Transverse colon (tissue), 4 donors: ENCODE measurements around the gene CYP46A1. TPM values are rescaled to one million over a fixed set of nuclear protein-coding genes. Genes with fewer than 3 reads are reported as not detected.

Source experiments
- DNase-seq: peaks from one replicate; pipeline ENCODE4 v3.0.0-alpha.2; 2019
- H3K27ac ChIP-seq, 4 donors: fragments of 200-600 bp; sonication (generic); 2 replicates each; pipeline ENCODE4 v1.5.1; 2016 to 2018; ENCODE audit warnings: inconsistent platforms in 4 of 4
- H3K27me3 ChIP-seq: fragments of 200-600 bp; sonication (generic); 2 replicates; pipeline ENCODE4 v1.5.1; 2017; ENCODE audit warnings: inconsistent platforms
- H3K36me3 ChIP-seq, 4 donors: fragments of 200-600 bp; sonication (generic); 2 replicates each; pipeline ENCODE4 v1.5.1; 2017 to 2019; ENCODE audit warnings: inconsistent platforms in 4 of 4
- H3K4me1 ChIP-seq, 4 donors: fragments of 200-600 bp; sonication (generic); 2 replicates each; pipeline ENCODE4 v1.5.1; 2017 to 2020; ENCODE audit warnings: inconsistent platforms in 4 of 4
- H3K4me3 ChIP-seq, 4 donors: fragments of 200-600 bp; sonication (generic); 1 replicate in 1 of 4; 2 replicates in 3 of 4; pipeline versions ENCODE4 v1.5.1 to v1.6.1; 2017 to 2019; ENCODE audit warnings: inconsistent platforms in 4 of 4
- H3K9me3 ChIP-seq, 2 donors: fragments of 200-600 bp; sonication (generic); 2 replicates each; pipeline ENCODE4 v1.5.1; 2017 to 2019; ENCODE audit warnings: inconsistent platforms in 2 of 2
- CTCF ChIP-seq, 5 experiments: fragments of 200-600 bp in 3 of 5; fragments of 450-650 bp in 2 of 5; sonication (generic) in 3 of 5; IDR thresholded peaks; 1 replicate in 2 of 5; 2 replicates in 3 of 5; pipeline ENCODE4 v1.5.1; 2016 to 2017; ENCODE audit warnings: antibody characterized with exemption in 5 of 5, inconsistent platforms in 3 of 5, mild to moderate bottlenecking in 2 of 5, moderate library complexity in 1 of 5
- EP300 ChIP-seq: sonication (generic); formaldehyde crosslinking; IDR thresholded peaks from one replicate; pipeline ENCODE4 v1.6.1; 2017; ENCODE audit warnings: antibody characterized with exemption, low read depth
- POLR2A ChIP-seq: fragments of 450-650 bp; IDR thresholded peaks from one replicate; pipeline ENCODE4 v1.6.1; 2016; ENCODE audit warnings: antibody characterized with exemption, mild to moderate bottlenecking, moderate library complexity
- POLR2AphosphoS5 ChIP-seq, 3 donors: sonication (generic); formaldehyde crosslinking; IDR thresholded peaks; one replicate each; pipeline ENCODE4 v1.6.1; 2016; ENCODE audit warnings: antibody characterized with exemption in 3 of 3
- WGBS, 2 donors: methylation state at CpG; one replicate each; pipeline ENCODE4 v1.1.5; 2018; ENCODE audit warnings: low coverage in 1 of 2; 5-methylcytosine and 5-hydroxymethylcytosine counted together
- in situ Hi-C, 4 donors: fragments of 200-750 bp; cut with MboI; loops; one replicate each; pipeline versions ENCODE4 v1.15.0 to v1.15.1; 2017; ENCODE audit warnings: low sequenced_read_pairs in 3 of 4, low pct_ligation_motif_present in 1 of 4, low pct_unique_long_range_greater_than_20kb in 1 of 4
- intact Hi-C: fragments of 100-400 bp; cut with DNase I; formaldehyde crosslinking; loops from one replicate; pipeline ENCODE4 v1.15.1; 2023; ENCODE audit warnings: low total_unique reads
- total RNA-seq, 4 donors: library from RNA; depleted of rRNA; stranded (reverse); fragments of >200 nt; gene quantifications; one replicate each; pipeline ENCODE4 v1.1.0, GENCODE V29; 2016

Gene CYP46A1
- total RNA-seq, 4 donors from 2014 or later, result 0.27 to 0.75 (median 0.52) TPM

- no peak for DNase-seq
- intact Hi-C loops (no loop called here), in situ Hi-C loops (loop anchor here in 3 of 4 donors (5.0 to 10.0 kb wide), 2 partner anchors 158 to 161 kb away; no protein-coding TSS in a partner anchor)
- Histone ChIP-seq H3K9me3 (no peaks in the 10 kb centered on the region), H3K27me3 (peaks cover 14% of the 10 kb centered on the region), H3K36me3 (no peaks in the 10 kb centered on the region), H3K4me3 (no peak overlapping the region), H3K4me1 (peaks cover 5 to 12% (median 11%) of the 10 kb centered on the region in 4 donors), H3K27ac (no peak overlapping the region)
- TF ChIP-seq EP300 (no peak), POLR2AphosphoS5 (IDR thresholded peaks at IDR 0.05) (no peak), CTCF (IDR thresholded peaks at IDR 0.05) (no peak), POLR2A (no peak)
- WGBS, 2 donors, result 82 to 93% methylated on average over 3 to 22 of the region's 26 CpGs
These were observed 42.5 kb downstream of the CYP46A1 start for GRCh38 chr14:99726538-99727095.

- H3K9me3 ChIP-seq, result no peaks in the 10 kb centered on the region
- no peak for DNase-seq
- H3K4me1 ChIP-seq, result peaks cover 5 to 12% (median 11%) of the 10 kb centered on the region in 4 donors
- H3K4me3 ChIP-seq, result no peak overlapping the region
- H3K27me3 ChIP-seq, result peaks cover 18% of the 10 kb centered on the region
- H3K27ac ChIP-seq, result no peak overlapping the region
- in situ Hi-C loops, result loop anchor here in 3 of 4 donors (5.0 to 10.0 kb wide), 2 partner anchors 158 to 160 kb away; no protein-coding TSS in a partner anchor
- 88% methylated on average over 18 of the region's 25 CpGs; no CpG with 5 or more reads in 1 of the 2 donors for WGBS, 2 donors
- no peak for TF ChIP-seq POLR2A
- no peak for TF ChIP-seq EP300
- no peak for TF ChIP-seq POLR2AphosphoS5 (IDR thresholded peaks at IDR 0.05)
- no peak for TF ChIP-seq CTCF (IDR thresholded peaks at IDR 0.05)
- no peaks in the 10 kb centered on the region for H3K36me3 ChIP-seq
- intact Hi-C loops, result no loop called here
These were observed 43.2 kb downstream of the CYP46A1 start for GRCh38 chr14:99727096-99727870.

GRCh38 chr14:99728231-99728920, 44.3 kb downstream of the CYP46A1 start:
- in situ Hi-C loops (loop anchor here in 3 of 4 donors (5.0 to 10.0 kb wide), 2 partner anchors 156 to 159 kb away; no protein-coding TSS in a partner anchor), intact Hi-C loops (no loop called here)
- Histone ChIP-seq H3K36me3 (no peaks in the 10 kb centered on the region), H3K27ac (no peak overlapping the region), H3K4me3 (no peak overlapping the region), H3K9me3 (no peaks in the 10 kb centered on the region), H3K27me3 (peaks cover 18% of the 10 kb centered on the region), H3K4me1 (peaks cover 5 to 12% (median 11%) of the 10 kb centered on the region in 4 donors)
- 60 to 82% methylated on average over 4 to 16 of the region's 16 CpGs for WGBS, 2 donors
- no peak for DNase-seq
- no peak for TF ChIP-seq POLR2AphosphoS5 (IDR thresholded peaks at IDR 0.05)
- no peak for TF ChIP-seq EP300
- TF ChIP-seq POLR2A, result no peak
- TF ChIP-seq CTCF (IDR thresholded peaks at IDR 0.05), result no peak

- no peak for TF ChIP-seq CTCF (IDR thresholded peaks at IDR 0.05)
- TF ChIP-seq POLR2AphosphoS5 (IDR thresholded peaks at IDR 0.05), result no peak
- TF ChIP-seq POLR2A, result no peak
- no peak for TF ChIP-seq EP300
- peaks cover 5 to 12% (median 11%) of the 10 kb centered on the region in 4 donors for H3K4me1 ChIP-seq
- in situ Hi-C loops, result loop anchor here in 3 of 4 donors (5.0 to 10.0 kb wide), 2 partner anchors 156 to 158 kb away; no protein-coding TSS in a partner anchor
These were observed 44.9 kb downstream of the CYP46A1 start for GRCh38 chr14:99728981-99729451.

More at GRCh38 chr14:99728981-99729451, 44.9 kb downstream of the CYP46A1 start:
- Histone ChIP-seq H3K27me3 (peaks cover 18% of the 10 kb centered on the region), H3K9me3 (no peaks in the 10 kb centered on the region), H3K4me3 (no peak overlapping the region), H3K27ac (no peak overlapping the region), H3K36me3 (no peaks in the 10 kb centered on the region)
- DNase-seq, result no peak
- intact Hi-C loops, result no loop called here
- 60% methylated on average over 4 of the region's 4 CpGs; no CpG with 5 or more reads in 1 of the 2 donors for WGBS, 2 donors
